Activated CD8-positive, alpha-beta T cell treated with anti-CD3 and anti-CD28 coated beads for 36 hours (primary cell): ENCODE measurements around the gene AIFM3. TPM values are rescaled to one million over a fixed set of nuclear protein-coding genes. Genes with fewer than 3 reads are reported as not detected.

Source experiments
- ATAC-seq: fragments of 200-7000 bp; cut with Tn5 transposase; one replicate; pipeline ENCODE4 v1.10.0; 2021; ENCODE audit warnings: mild to moderate bottlenecking, moderate library complexity
- CTCF ChIA-PET: fragments of 350-600 bp; sonication (Branson Sonifier 250); formaldehyde crosslinking; loops from one replicate; lab custom pipeline; 2021; ENCODE audit warnings: antibody characterized with exemption; lab: Charles Lee
- POLR2A ChIA-PET: fragments of 350-600 bp; sonication (Branson Sonifier 250); formaldehyde crosslinking; loops from one replicate; lab custom pipeline; 2021; ENCODE audit warnings: antibody characterized with exemption; lab: Charles Lee
- DNase-seq: peaks from one replicate; pipeline ENCODE4 v3.0.0-alpha.2; 2020
- H3K27ac Mint-ChIP-seq: one replicate; pipeline ENCODE4 v1.8.0; 2021; ENCODE audit warnings: mild to moderate bottlenecking, mixed read lengths
- H3K27me3 Mint-ChIP-seq: one replicate; pipeline ENCODE4 v1.8.0; 2021; ENCODE audit warnings: mixed read lengths
- H3K36me3 Mint-ChIP-seq: one replicate; pipeline ENCODE4 v1.8.0; 2021; ENCODE audit warnings: low read depth, mixed read lengths
- H3K4me1 Mint-ChIP-seq: one replicate; pipeline ENCODE4 v1.8.0; 2021; ENCODE audit warnings: low read depth, mixed read lengths
- H3K4me3 Mint-ChIP-seq: one replicate; pipeline ENCODE4 v1.8.0; 2021; ENCODE audit warnings: mild to moderate bottlenecking, moderate library complexity, mixed read lengths
- H3K9me3 Mint-ChIP-seq: one replicate; pipeline ENCODE4 v1.8.0; 2021; ENCODE audit warnings: mixed read lengths
- intact Hi-C: fragments of 100-400 bp; cut with micrococcal nuclease; formaldehyde crosslinking; loops from one replicate; pipeline ENCODE4 v1.10.0; 2022
- total RNA-seq, 2 experiments: library from RNA; stranded (reverse); gene quantifications; one replicate each; pipeline ENCODE4 v1.2.3, GENCODE V29; 2021
- TF ChIP-seq, protein P1 (sequence below): fragments of 200-600 bp; IDR thresholded peaks from one replicate; pipeline ENCODE4 v1.8.0; 2022; ENCODE audit warnings: antibody characterized with exemption, mild to moderate bottlenecking

The AIFM3 gene
- total RNA-seq, 2 experiments from 2014 or later = 0.25 to 0.40 TPM

GRCh38 chr22:20943104-20943933 is 23.7 kb upstream of the AIFM3 start:
- H3K36me3 Mint-ChIP-seq = peaks cover 44% of the 10 kb centered on the region
- no peaks in the 10 kb centered on the region for H3K27me3 Mint-ChIP-seq
- ChIA-PET POLR2A (interaction anchor here (0.6 to 1.2 kb wide), 2 partner anchors 48 to 1115 kb away, joined by 3 read pairs; no protein-coding TSS in a partner anchor), CTCF (no interaction called here)
- no peaks in the 10 kb centered on the region for H3K9me3 Mint-ChIP-seq
- H3K4me3 Mint-ChIP-seq = no peak overlapping the region
- intact Hi-C loops = no loop called here
- TF ChIP-seq, protein P1, sequence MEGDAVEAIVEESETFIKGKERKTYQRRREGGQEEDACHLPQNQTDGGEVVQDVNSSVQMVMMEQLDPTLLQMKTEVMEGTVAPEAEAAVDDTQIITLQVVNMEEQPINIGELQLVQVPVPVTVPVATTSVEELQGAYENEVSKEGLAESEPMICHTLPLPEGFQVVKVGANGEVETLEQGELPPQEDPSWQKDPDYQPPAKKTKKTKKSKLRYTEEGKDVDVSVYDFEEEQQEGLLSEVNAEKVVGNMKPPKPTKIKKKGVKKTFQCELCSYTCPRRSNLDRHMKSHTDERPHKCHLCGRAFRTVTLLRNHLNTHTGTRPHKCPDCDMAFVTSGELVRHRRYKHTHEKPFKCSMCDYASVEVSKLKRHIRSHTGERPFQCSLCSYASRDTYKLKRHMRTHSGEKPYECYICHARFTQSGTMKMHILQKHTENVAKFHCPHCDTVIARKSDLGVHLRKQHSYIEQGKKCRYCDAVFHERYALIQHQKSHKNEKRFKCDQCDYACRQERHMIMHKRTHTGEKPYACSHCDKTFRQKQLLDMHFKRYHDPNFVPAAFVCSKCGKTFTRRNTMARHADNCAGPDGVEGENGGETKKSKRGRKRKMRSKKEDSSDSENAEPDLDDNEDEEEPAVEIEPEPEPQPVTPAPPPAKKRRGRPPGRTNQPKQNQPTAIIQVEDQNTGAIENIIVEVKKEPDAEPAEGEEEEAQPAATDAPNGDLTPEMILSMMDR = no peak
- DNase-seq = no peak
- peaks cover 71% of the 10 kb centered on the region for H3K4me1 Mint-ChIP-seq
- ATAC-seq = no peak
- H3K27ac Mint-ChIP-seq = no peak overlapping the region

DNA sequence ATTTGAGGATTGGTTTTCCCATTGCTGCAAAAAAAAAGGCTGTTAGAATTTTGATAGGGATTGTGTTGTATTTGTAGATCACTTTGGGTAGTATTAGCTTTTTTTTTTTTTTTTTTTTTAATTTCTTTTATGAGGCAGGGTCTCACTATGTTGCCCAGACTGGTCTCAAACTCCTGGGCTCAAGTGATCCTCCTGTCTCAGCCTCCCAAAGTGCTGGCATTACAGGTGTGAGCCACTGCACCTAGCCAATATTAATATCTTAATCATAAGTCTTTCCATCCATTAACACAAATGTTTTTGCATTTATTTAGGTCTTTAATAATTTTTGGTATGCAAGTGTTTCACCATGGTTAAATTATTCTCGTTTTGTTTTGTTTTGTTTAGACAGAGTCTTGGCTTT is 23.0 kb upstream of the AIFM3 start:
- no peaks in the 10 kb centered on the region for H3K9me3 Mint-ChIP-seq
- intact Hi-C loops = no loop called here
- POLR2A ChIA-PET = interaction anchor here (0.6 kb wide), 1 partner anchor 1114 kb away, joined by 3 read pairs; no protein-coding TSS in a partner anchor
- H3K4me1 Mint-ChIP-seq = peaks cover 72% of the 10 kb centered on the region
- H3K36me3 Mint-ChIP-seq = peaks cover 40% of the 10 kb centered on the region
- ATAC-seq (no peak), DNase-seq (no peak)
- no peaks in the 10 kb centered on the region for H3K27me3 Mint-ChIP-seq
- TF ChIP-seq, protein P1 = no peak
- CTCF ChIA-PET = no interaction called here
- H3K27ac Mint-ChIP-seq = no peak overlapping the region
- no peak overlapping the region for H3K4me3 Mint-ChIP-seq

DNA sequence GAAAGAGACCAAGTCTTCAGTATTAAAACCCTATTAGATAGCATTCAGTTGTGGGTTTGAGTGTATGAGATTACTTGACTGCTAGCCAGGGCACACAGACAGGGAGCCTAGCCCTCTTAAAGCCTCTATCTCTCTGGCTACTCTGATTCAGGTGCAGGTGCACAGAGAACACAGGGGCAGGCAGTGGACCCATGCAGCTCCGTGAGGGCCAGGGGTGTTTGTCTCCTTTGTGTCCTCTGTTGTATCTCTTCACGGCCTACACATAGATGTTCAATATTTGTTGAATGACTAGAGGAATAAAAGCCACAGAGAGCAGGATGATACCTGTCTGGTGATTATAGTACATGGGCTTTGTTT is 21.5 kb upstream of the AIFM3 start:
- DNase-seq = no peak
- ChIA-PET CTCF (no interaction called here), POLR2A (no interaction called here)
- TF ChIP-seq, protein P1 = no peak
- ATAC-seq = no peak
- intact Hi-C loops = no loop called here
- Mint-ChIP-seq H3K4me3 (no peak overlapping the region), H3K9me3 (no peaks in the 10 kb centered on the region), H3K27me3 (no peaks in the 10 kb centered on the region), H3K4me1 (peaks cover 65% of the 10 kb centered on the region), H3K36me3 (peaks cover 42% of the 10 kb centered on the region), H3K27ac (no peak overlapping the region)

DNA sequence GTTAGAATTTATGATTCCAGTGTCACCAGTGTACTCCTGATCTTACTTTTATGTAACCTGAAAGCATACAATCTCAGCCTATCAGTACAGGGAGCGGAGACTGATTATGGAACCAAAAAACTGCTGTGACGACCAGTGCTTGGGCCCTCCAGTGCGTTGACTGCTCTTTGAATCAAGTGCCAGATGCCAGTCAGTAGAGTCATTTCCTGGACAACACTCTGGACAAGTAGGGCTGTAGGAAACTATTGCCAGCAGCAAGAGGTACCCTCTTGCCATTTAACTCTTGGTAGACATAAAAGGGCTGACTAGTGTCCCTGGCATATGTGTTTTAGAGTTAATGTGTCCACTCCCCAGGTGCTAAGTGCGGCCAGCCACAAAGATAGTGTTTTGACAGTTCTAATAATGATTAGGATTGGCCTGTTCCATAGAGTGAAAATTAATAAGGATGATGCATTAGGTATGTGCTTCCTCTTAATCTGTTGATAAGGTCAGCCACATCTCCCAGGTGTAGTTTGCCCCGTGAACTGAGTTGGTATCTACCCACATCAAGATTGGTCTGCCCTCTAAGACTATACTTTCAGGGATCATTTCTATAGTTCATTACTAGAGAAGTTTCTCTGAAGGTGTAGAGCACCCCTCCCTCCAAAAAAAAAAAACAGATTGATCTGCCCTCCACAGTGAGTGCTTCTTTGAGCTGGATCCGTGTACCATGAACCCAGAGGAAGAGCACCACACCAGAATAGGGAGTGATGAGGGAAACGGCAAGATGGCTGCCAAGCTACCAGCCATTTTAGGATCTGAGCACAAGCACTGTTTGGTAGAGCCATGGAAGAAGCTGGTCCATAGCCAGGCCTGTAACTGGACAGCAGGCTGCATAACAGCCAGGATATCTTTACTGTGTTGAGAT is 20.7 kb upstream of the AIFM3 start:
- CTCF ChIA-PET = no interaction called here

More for the DNA sequence above, 20.7 kb upstream of the AIFM3 start:
- no peak for DNase-seq
- POLR2A ChIA-PET = no interaction called here
- TF ChIP-seq, protein P1 = no peak
- H3K9me3 Mint-ChIP-seq = no peaks in the 10 kb centered on the region
- no peak for ATAC-seq
- no peak overlapping the region for H3K4me3 Mint-ChIP-seq
- H3K36me3 Mint-ChIP-seq = peaks cover 39% of the 10 kb centered on the region
- peaks cover 59% of the 10 kb centered on the region for H3K4me1 Mint-ChIP-seq
- intact Hi-C loops = no loop called here
- peak overlapping the region; percentile 25 for H3K27ac Mint-ChIP-seq
- no peaks in the 10 kb centered on the region for H3K27me3 Mint-ChIP-seq
